HG03175 (cell line): Measurements from ENCODE around the gene SERPINB4.
"Not testable (repeated sequence)": the region's sequence is repeated elsewhere in the genome, so short reads cannot be mapped to it uniquely, and the experiment has no call there.

ENCODE experiments used
- ATAC-seq: cut with Tn5 transposase; IDR thresholded peaks from one replicate; pipeline ENCODE4 v1.9.1; 2021; ENCODE audit warnings: mild to moderate bottlenecking, moderate library complexity; ENCODE audit not compliant: unreplicated experiment

SERPINB4 gene

DNA sequence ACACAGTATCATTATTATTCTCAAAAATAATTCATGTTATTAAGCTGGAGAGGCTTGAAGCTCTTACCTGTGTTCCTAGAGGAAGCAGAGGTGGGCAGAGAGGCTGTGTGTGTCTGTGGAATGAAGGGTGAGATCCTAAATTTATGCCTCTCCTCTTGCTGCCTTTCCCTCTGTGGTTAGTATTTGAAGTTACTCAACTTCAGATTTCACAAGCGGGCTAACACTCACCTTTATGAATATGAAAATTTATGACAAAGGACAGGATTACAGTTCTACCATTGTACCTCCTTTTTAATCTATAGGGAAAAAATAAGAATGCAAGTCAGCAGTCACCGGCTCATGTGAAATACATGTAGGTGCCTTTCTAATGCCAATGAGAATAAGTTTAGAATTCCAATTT, at the start of gene SERPINB4:
Gene SERPINB4, minus strand, starts transcription at position 115 of the 400 bp plus-strand sequence. CDS start 679 bp downstream, outside the sequence.
- not testable (repeated sequence) for ATAC-seq

DNA sequence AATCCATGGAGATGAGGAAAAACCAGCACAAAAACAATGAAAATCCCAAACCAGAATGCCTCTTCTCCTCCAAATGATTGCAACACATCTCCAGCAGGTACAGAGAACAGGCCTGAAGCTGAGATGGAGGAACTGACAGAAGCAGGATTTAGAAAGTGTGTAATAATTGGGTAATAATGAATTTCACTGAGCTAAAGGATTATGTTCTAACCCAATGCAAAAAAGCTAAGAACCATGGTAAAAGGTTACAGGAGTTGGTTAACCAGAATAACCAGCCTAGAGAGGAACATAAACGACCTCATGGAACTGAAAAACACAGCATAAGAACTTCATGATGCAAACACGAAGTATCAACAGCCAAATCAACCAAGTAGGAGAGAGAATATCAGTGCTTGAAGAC, 45.0 kb upstream of the SERPINB4 start:
- ATAC-seq: no peak

DNA sequence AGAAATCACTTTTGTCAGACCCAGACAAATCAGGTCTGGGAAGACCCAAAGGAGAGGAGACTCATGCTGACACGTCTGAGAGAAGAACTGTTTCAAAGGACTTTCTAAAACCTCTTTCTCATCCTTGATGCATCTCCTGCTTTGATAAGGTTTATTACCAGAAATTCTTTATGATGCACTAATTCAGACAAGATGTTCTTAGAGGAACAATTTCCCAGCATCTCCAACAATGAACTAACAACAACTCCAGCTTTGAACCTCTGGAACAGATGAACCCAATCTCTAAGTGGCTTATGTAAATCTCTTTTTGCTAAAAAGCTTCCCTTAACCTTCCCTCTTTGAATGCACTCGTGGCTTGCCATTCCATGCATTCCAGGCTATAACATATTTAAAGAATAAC, 42.8 kb upstream of the SERPINB4 start:
- ATAC-seq: no peak

- ATAC-seq: no peak
Observed at GRCh38 chr18:63684718-63685117, 40.7 kb upstream of the SERPINB4 start.

DNA sequence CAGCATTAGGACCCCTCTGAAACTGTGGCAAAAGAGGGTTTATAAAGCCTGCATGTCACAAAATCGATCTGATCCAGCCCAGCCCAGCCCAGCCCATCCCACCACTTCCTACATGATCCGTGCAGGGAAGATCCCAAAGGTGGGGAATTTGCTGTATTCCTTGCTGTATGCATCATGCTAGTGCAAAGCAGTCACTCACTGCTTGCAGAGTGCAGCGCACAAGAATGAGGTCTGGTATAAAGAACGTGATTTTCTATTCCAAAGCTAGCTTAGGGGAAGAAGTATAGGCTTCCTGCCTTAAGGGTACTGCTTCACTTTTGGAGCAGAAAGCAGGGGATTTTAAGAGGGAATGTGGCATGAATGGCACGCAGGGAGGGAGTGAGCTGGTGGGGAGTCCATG, 39.8 kb upstream of the SERPINB4 start:
- ATAC-seq: no peak

GRCh38 chr18:63683152-63683551, 39.1 kb upstream of the SERPINB4 start:
- no peak for ATAC-seq

DNA sequence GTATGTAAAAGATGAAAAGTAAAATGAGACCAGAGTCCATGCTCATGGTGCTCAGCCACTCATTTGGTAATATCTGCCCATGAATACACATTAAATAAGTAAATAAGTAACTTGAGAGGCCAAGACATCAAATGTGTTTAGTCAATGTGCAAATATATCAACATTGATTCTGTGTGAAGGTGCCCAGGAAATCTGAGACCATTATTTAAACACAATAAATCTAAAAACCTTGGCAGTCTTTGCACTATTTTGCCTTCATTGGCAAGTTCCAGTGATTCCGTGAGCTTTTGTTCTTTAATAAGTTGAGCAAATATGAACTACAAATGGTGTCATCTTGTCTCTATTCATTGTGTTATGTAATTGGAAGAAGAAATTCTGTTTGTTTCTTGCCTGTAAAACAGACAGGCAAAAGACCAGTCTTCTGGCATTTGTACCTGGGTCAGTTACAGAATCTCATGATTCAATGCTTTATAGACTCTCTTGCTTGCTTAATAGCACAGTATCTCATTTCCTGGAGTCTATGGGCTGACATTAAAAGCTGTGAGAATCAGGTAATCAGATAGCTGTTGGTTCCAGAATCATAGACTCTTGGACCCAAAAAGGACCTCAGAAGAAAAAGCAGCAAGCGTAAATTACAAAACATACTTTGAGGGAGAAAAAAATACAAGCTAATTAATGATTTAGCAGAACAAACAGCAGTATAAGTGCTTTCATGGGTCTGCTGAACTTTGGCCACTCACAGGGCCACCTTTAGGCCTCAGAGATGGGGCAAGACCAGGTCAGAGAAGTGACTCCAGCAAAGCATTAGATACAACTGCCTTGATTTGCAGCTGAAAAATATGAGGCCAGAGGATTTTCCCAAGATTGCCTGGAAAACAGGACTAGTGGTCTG, 37.6 kb upstream of the SERPINB4 start:
- ATAC-seq: no peak

- ATAC-seq: no peak
Observed at GRCh38 chr18:63679820-63680606, 36.0 kb upstream of the SERPINB4 start.

- no peak for ATAC-seq
Observed at GRCh38 chr18:63677500-63678225, 33.6 kb upstream of the SERPINB4 start.

GRCh38 chr18:63676526-63677323, 32.7 kb upstream of the SERPINB4 start:
- ATAC-seq: peak; percentile 84

DNA sequence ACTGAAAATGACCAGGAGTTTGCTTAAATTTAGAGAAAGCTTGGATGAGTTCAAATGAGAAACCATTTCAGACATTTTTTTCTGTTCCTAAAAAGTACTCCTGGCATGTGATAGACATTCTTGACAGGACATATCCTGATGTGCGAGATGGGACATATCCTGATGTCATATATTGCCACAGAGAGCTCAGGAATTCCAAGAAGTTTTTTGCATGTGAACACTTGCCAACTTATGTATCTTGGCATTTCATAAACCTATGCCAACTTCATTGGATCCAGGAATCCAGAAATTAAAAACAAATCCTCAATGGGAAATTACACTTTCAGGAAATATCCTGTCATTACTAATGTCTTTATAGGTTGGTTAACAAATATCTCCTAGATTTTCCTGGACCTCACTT, 20.5 kb upstream of the SERPINB4 start:
- no peak for ATAC-seq

DNA sequence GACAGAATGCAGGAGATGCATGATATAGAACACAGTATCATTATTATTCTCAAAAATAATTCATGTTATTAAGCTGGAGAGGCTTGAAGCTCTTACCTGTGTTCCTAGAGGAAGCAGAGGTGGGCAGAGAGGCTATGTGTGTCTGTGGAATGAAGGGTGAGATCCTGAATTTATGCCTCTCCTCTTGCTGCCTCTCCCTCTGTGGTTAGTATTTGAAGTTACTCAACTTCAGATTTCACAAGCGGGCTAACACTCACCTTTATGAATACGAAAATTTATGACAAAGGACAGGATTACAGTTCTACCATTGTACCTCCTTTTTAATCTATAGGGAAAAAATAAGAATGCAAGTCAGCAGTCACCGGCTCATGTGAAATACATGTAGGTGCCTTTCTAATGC, 17.7 kb upstream of the SERPINB4 start, which contains the start of gene SERPINB3:
Gene SERPINB3, minus strand, starts transcription at position 144 of the 400 bp plus-strand sequence. CDS start 677 bp downstream, outside the sequence.
- ATAC-seq: not testable (repeated sequence)

GRCh38 chr18:63658920-63659319, 14.9 kb upstream of the SERPINB4 start:
- not testable (repeated sequence) for ATAC-seq

DNA sequence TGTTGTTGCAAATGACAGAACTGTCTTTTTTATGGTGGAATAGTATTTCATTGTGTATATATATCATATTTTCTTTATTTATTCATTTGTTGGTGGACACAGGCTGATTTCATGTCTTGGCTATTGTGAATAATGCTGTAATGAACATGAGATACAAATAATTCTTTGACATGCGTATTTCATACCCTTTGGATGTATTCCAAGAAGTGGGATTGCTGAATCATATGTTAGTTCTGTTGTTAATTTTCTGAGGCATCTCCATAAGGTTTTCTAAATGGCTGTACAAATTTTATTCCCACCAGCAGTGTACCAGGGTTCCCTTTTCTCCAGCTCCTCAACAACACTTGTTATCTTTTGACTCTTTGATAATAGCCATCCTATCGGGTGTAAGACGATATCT, 6.2 kb upstream of the SERPINB4 start:
- ATAC-seq: not testable (repeated sequence)

- no peak for ATAC-seq
Observed at GRCh38 chr18:63648241-63648640, 4.2 kb upstream of the SERPINB4 start.

- no peak for ATAC-seq
Observed at GRCh38 chr18:63646936-63647335, 2.9 kb upstream of the SERPINB4 start.

- ATAC-seq: not testable (repeated sequence)
Observed at GRCh38 chr18:63644694-63645093, 638 bp upstream of the SERPINB4 start.

- not testable (repeated sequence) for ATAC-seq
Observed at GRCh38 chr18:63642668-63643356, 1.2 kb downstream of the SERPINB4 start.

GRCh38 chr18:63641157-63641680, 2.8 kb downstream of the SERPINB4 start:
- not testable (repeated sequence) for ATAC-seq
